Hepatic stellate cell (primary cell): ENCODE data around the gene CHAF1B.

Experiments
- DNase-seq: peaks from one replicate; pipeline ENCODE4 v3.0.0; 2011; ENCODE audit warnings: low spot score

CHAF1B gene

GRCh38 chr21:36428761-36429432 is 43.7 kb downstream of the CHAF1B start:
- DNase-seq, result no peak

GRCh38 chr21:36429947-36430546 is 44.9 kb downstream of the CHAF1B start:
- peak; percentile 98 for DNase-seq

- no peak for DNase-seq
Observed at GRCh38 chr21:36430841-36431240, 45.6 kb downstream of the CHAF1B start.

GRCh38 chr21:36431252-36431651 is 46.1 kb downstream of the CHAF1B start:
- DNase-seq, result no peak

GRCh38 chr21:36433059-36433709 is 48.0 kb downstream of the CHAF1B start:
- DNase-seq, result no peak

- no peak for DNase-seq
Observed at GRCh38 chr21:36434144-36434543, 49.0 kb downstream of the CHAF1B start.

- DNase-seq, result no peak
Observed at GRCh38 chr21:36436829-36437744, 51.9 kb downstream of the CHAF1B start.

- DNase-seq, result peak; percentile 66
Observed at GRCh38 chr21:36437745-36438128, 52.5 kb downstream of the CHAF1B start.

GRCh38 chr21:36441715-36442114 is 56.5 kb downstream of the CHAF1B start:
- no peak for DNase-seq

- no peak for DNase-seq
Observed at GRCh38 chr21:36446301-36446700, 61.1 kb downstream of the CHAF1B start.

- DNase-seq, result peak; percentile 65
Observed at GRCh38 chr21:36450511-36450910, 65.3 kb downstream of the CHAF1B start.

GRCh38 chr21:36451506-36451905 is 66.3 kb downstream of the CHAF1B start:
- DNase-seq, result no peak

GRCh38 chr21:36452281-36452825 is 67.2 kb downstream of the CHAF1B start:
- no peak for DNase-seq

GRCh38 chr21:36454093-36454531 is 68.9 kb downstream of the CHAF1B start:
- no peak for DNase-seq

- DNase-seq, result no peak
Observed at GRCh38 chr21:36454706-36455105, 69.5 kb downstream of the CHAF1B start.

GRCh38 chr21:36456729-36457414 is 71.7 kb downstream of the CHAF1B start:
- DNase-seq, result peak; percentile 32

- no peak for DNase-seq
Observed at GRCh38 chr21:36459098-36459497, 73.9 kb downstream of the CHAF1B start.

- DNase-seq, result no peak
Observed at GRCh38 chr21:36460866-36461265, 75.7 kb downstream of the CHAF1B start.

GRCh38 chr21:36461277-36461917 is 76.2 kb downstream of the CHAF1B start:
- DNase-seq, result no peak

GRCh38 chr21:36461918-36462486 is 76.8 kb downstream of the CHAF1B start:
- DNase-seq, result no peak

- no peak for DNase-seq
Observed at GRCh38 chr21:36463204-36463603, 78.0 kb downstream of the CHAF1B start.
